HG03159 (cell line): ENCODE data around the gene PEPD.

Experiments
- ATAC-seq: cut with Tn5 transposase; IDR thresholded peaks from one replicate; pipeline ENCODE4 v1.9.1; 2021; ENCODE audit warnings: mild to moderate bottlenecking, moderate library complexity; ENCODE audit not compliant: unreplicated experiment

The PEPD gene

GRCh38 chr19:33476151-33476707 lies 45.4 kb downstream of the PEPD start:
- no peak for ATAC-seq

GRCh38 chr19:33473653-33474305 lies 47.8 kb downstream of the PEPD start:
- ATAC-seq = no peak

- no peak for ATAC-seq
These were observed 48.6 kb downstream of the PEPD start for GRCh38 chr19:33472691-33473652.

GRCh38 chr19:33472226-33472625 lies 49.4 kb downstream of the PEPD start:
- ATAC-seq = no peak

GRCh38 chr19:33471111-33471996 lies 50.2 kb downstream of the PEPD start:
- ATAC-seq = no peak

GRCh38 chr19:33470686-33471085 lies 50.9 kb downstream of the PEPD start:
- ATAC-seq = no peak

- no peak for ATAC-seq
These were observed 51.6 kb downstream of the PEPD start for GRCh38 chr19:33470040-33470330.

- ATAC-seq = no peak
These were observed 52.2 kb downstream of the PEPD start for GRCh38 chr19:33469171-33470039.

- ATAC-seq = no peak
These were observed 53.0 kb downstream of the PEPD start for GRCh38 chr19:33468361-33469170.

GRCh38 chr19:33467851-33468250 lies 53.7 kb downstream of the PEPD start:
- no peak for ATAC-seq

GRCh38 chr19:33465834-33466233 lies 55.8 kb downstream of the PEPD start:
- ATAC-seq = no peak

GRCh38 chr19:33465371-33465770 lies 56.2 kb downstream of the PEPD start:
- ATAC-seq = no peak

- no peak for ATAC-seq
These were observed 56.9 kb downstream of the PEPD start for GRCh38 chr19:33464733-33465115.

- ATAC-seq = no peak
These were observed 57.4 kb downstream of the PEPD start for GRCh38 chr19:33464010-33464732.

GRCh38 chr19:33463199-33463598 lies 58.4 kb downstream of the PEPD start:
- no peak for ATAC-seq

- ATAC-seq = no peak
These were observed 59.3 kb downstream of the PEPD start for GRCh38 chr19:33462112-33462791.

- no peak for ATAC-seq
These were observed 60.1 kb downstream of the PEPD start for GRCh38 chr19:33461256-33462111.
